ENCODE measurements around the gene PRR23A.

Gene PRR23A

GRCh38 chr3:138972941-138973340 lies 33.1 kb downstream of the PRR23A start:
- DNase-seq (ENCODE audit: low read depth, low spot score) = no peak

DNA sequence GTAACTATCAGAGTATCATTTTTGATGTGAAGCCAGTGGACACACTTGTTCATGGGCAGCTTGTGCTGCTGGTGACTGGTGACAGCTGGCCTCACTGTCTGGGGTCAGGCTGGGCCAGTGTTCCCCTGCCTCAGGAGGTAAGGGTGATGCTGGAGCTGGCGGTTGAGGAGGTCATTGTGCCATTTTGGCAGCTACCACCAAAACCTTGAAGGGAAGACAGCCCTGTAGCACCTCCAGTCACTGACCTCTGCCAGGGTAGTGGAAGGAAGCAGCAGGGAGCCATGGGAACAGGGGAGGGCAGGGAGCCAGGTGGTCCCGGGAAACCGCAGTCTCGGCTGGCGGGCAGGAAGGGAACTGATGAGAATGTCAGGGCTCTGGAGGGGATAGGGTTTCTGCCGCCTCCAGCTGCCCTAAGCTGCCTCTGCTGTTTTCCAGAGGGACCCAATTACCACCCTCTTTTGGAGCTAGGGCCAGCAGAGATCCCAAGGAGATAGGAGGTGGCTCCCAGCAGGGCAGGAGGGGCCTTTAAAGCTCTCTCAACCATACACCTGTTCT lies 34.2 kb downstream of the PRR23A start:
- no peak for DNase-seq (ENCODE audit: low read depth, low spot score)

- no peak for DNase-seq (ENCODE audit: low read depth, low spot score)
Measured at GRCh38 chr3:138964923-138965322, 41.1 kb downstream of the PRR23A start.

- no peak for DNase-seq (ENCODE audit: low read depth, low spot score)
Measured at GRCh38 chr3:138964264-138964663, 41.8 kb downstream of the PRR23A start.

DNA sequence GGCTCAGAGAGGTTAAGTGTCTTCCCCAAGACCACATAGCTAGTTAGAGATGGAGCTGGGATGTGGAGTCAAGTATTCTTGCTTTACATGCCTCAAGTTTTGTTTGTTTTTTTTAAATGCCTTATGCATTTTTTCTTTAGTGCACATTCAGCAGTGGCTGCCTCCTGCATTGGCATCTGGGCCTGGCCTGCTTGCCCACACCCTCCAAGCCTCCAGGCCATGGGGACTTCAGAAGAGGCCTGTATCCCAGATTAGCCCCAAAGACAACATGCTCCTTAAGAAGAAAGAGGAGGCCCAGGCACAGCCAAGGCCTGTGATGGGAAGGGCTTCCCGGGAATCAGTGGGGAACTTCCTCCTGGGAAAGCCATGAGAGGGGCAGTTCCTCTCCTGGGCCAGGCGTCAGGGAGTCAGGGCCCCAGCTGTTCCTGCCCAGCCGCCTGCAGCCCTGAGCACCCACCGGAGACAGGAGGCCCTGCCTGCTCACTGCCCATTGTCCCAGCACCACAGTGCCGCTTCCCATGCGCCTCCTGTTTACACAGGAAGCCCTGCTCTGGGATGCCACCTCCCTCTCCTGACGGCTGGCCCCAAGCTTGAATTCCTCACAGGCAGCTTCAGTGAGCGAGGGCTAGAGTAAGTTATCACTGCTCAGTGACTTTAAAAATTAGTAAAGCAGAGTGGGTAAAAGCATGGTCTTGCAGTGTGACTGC lies 43.1 kb downstream of the PRR23A start:
- DNase-seq (ENCODE audit: low read depth, low spot score) = no peak

DNA sequence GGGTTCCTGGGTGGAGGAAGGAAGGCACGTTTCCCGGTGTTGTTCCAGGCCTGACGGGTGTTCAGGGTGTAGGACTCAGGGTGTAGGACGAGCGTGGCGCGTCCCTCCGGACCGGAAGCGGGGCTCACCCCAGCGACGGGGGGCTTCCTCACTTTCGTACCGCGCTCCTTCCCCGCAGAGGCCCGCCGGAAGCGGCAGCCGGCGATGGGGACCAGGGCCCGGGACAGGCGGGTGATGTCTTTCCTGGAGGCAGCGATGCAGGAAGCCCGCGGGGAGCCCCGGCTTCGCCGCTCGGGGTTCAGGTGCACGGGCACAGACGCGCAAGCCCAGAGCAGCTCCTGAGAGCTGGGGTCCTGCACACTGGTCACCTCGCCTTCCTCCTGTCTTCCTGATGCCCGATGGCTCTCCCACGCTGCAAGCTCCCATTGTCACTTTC lies 45.6 kb downstream of the PRR23A start:
- no peak for DNase-seq (ENCODE audit: low read depth, low spot score)
